SK-N-SH treated with all-trans-retinoic acid at 6 μM for 48 hours (cell line): ENCODE measurements around the gene UBALD2.

Experiments
- ARNTL ChIP-seq: fragments of 450-650 bp; formaldehyde crosslinking; IDR thresholded peaks from 2 replicates; pipeline ENCODE4 v1.5.0; 2020; ENCODE audit warnings: low read depth, mild to moderate bottlenecking, moderate library complexity, borderline replicate concordance
- ESRRG ChIP-seq: fragments of 250-450 bp; sonication (Bioruptor Pico); IDR thresholded peaks from 2 replicates; pipeline ENCODE4 v1.6.1; 2021; ENCODE audit warnings: mild to moderate bottlenecking
- OSR1 ChIP-seq: fragments of 250-450 bp; sonication (Bioruptor Pico); IDR thresholded peaks from 2 replicates; pipeline ENCODE4 v1.8.0; 2022; ENCODE audit warnings: moderate library complexity, mild to moderate bottlenecking, inconsistent platforms
- PATZ1 ChIP-seq: fragments of 250-450 bp; sonication (Bioruptor Pico); IDR thresholded peaks from 2 replicates; pipeline ENCODE4 v1.8.0; 2020; ENCODE audit warnings: mild to moderate bottlenecking, moderate library complexity, borderline replicate concordance
- POU6F1 ChIP-seq: fragments of 250-450 bp; sonication (Bioruptor Pico); IDR thresholded peaks from 2 replicates; pipeline ENCODE4 v1.8.0; 2021; ENCODE audit warnings: low read depth, mild to moderate bottlenecking, moderate library complexity, borderline replicate concordance
- PPARA ChIP-seq: fragments of 250-450 bp; sonication (Bioruptor Pico); IDR thresholded peaks from 2 replicates; pipeline ENCODE4 v1.5.0; 2020; ENCODE audit warnings: mild to moderate bottlenecking, borderline replicate concordance
- SNAI2 ChIP-seq: fragments of 250-450 bp; sonication (Bioruptor Pico); IDR thresholded peaks from 2 replicates; pipeline ENCODE4 v1.5.0; 2020; ENCODE audit warnings: mild to moderate bottlenecking, moderate library complexity
- TCF4 ChIP-seq: fragments of 250-450 bp; sonication (Bioruptor Pico); IDR thresholded peaks from 2 replicates; pipeline ENCODE4 v1.8.0; 2021; ENCODE audit warnings: mild to moderate bottlenecking, moderate library complexity, borderline replicate concordance
- ZFP3 ChIP-seq: fragments of 250-450 bp; sonication (Bioruptor Pico); IDR thresholded peaks from 2 replicates; pipeline ENCODE4 v1.5.0; 2020; ENCODE audit warnings: mild to moderate bottlenecking, moderate library complexity
- ZFP30 ChIP-seq: fragments of 450-650 bp; formaldehyde crosslinking; IDR thresholded peaks from 2 replicates; pipeline ENCODE4 v1.5.0; 2022; ENCODE audit warnings: mild to moderate bottlenecking, moderate library complexity
- ZNF565 ChIP-seq: fragments of 450-650 bp; formaldehyde crosslinking; conservative IDR thresholded peaks from 2 replicates; pipeline ENCODE4 v1.5.0; 2020; ENCODE audit warnings: low read depth, mild to moderate bottlenecking, moderate library complexity

- TF ChIP-seq ESRRG (CRISPR knock-in tag) (no peak), ARNTL (CRISPR knock-in tag) (no peak), SNAI2 (CRISPR knock-in tag) (no peak), OSR1 (no peak), POU6F1 (no peak), PATZ1 (CRISPR knock-in tag) (no peak), ZFP30 (CRISPR knock-in tag) (no peak), ZFP3 (CRISPR knock-in tag) (no peak), PPARA (no peak), ZNF565 (CRISPR knock-in tag) (no peak), TCF4 (CRISPR knock-in tag) (no peak)
Measured at GRCh38 chr17:76276461-76277299, 11.5 kb downstream of the UBALD2 start.
